GM12878 (cell line): Measurements from ENCODE around the gene PDE6G. TPM values are rescaled to one million over a fixed set of nuclear protein-coding genes. Genes with fewer than 3 reads are reported as not detected.

Experiments
- ATAC-seq: fragments of 200-7000 bp; cut with Tn5 transposase; 3 replicates; pipeline ENCODE4 v1.9.1; 2020; ENCODE audit warnings: mild to moderate bottlenecking, moderate library complexity
- BruUV-seq: library from RNA; stranded (reverse); fragments of 400-500 nt; replicated peaks from 2 replicates; lab custom pipeline; 2021; lab: Mats Ljungman, UMichigan
- CTCF ChIA-PET: fragments of 300-600 bp; sonication (Branson Sonifier 250); formaldehyde crosslinking; extraction: SDS; loops from one replicate; lab custom pipeline; 2021; ENCODE audit warnings: inconsistent platforms; lab: Yijun Ruan, JAX
- POLR2A ChIA-PET: fragments of 350-600 bp; formaldehyde crosslinking; extraction: SDS; loops from one replicate; lab custom pipeline; 2021; ENCODE audit warnings: inconsistent platforms; lab: Charles Lee
- RAD21 ChIA-PET: fragments of 300-600 bp; sonication (Branson Sonifier 250); formaldehyde crosslinking; loops from one replicate; lab custom pipeline; 2023; ENCODE audit warnings: antibody characterized with exemption; ENCODE audit not compliant: unreplicated experiment; lab: Charles Lee
- SMC1A ChIA-PET: fragments of 300-600 bp; sonication (Branson Sonifier 250); formaldehyde crosslinking; loops from one replicate; lab custom pipeline; 2023; ENCODE audit not compliant: unreplicated experiment, uncharacterized antibody; lab: Charles Lee
- DNase-seq: peaks from one replicate; pipeline ENCODE4 v3.0.0-alpha.2; 2011; ENCODE audit warnings: low read depth, low spot score
- FAIRE-seq: peaks from 3 replicates; lab custom pipeline; 2011; peaks lifted over from hg19 to GRCh38; lab: Jason Lieb, UNC
- H2AFZ ChIP-seq: 2 replicates; pipeline ENCODE4 v1.6.0; 2011; ENCODE audit warnings: low read depth, low read length, control low read depth; ENCODE audit not compliant: control insufficient read depth
- H3K27ac ChIP-seq: 2 replicates; pipeline ENCODE4 v1.5.1; 2011; ENCODE audit warnings: control low read depth; ENCODE audit not compliant: control insufficient read depth, insufficient read depth
- H3K27me3 ChIP-seq, 2 experiments: replicated peaks in 1 of 2; 2 replicates each; pipeline versions ENCODE4 v1.6.0 to v1.6.1; 2011; ENCODE audit warnings: low read length in 1 of 2; ENCODE audit not compliant: control insufficient read depth in 2 of 2, insufficient read depth in 2 of 2
- H3K36me3 ChIP-seq, 2 experiments: 2 replicates each; pipeline ENCODE4 v1.5.1; 2011; ENCODE audit warnings: low read length in 1 of 2; ENCODE audit not compliant: control insufficient read depth in 2 of 2, insufficient read depth in 2 of 2
- H3K4me1 ChIP-seq: 2 replicates; pipeline ENCODE4 v1.6.1; 2011; ENCODE audit warnings: mild to moderate bottlenecking, low read length, moderate library complexity, mixed read lengths; ENCODE audit not compliant: control insufficient read depth, insufficient read depth
- H3K4me2 ChIP-seq: 2 replicates; pipeline ENCODE4 v1.6.0; 2011; ENCODE audit warnings: control low read depth; ENCODE audit not compliant: control insufficient read depth, insufficient read depth
- H3K4me3 ChIP-seq: fragments of 200-600 bp; sonication (generic); 2 replicates; pipeline ENCODE4 v1.5.1; 2016
- H3K79me2 ChIP-seq: 2 replicates; pipeline ENCODE4 v1.6.0; 2011; ENCODE audit warnings: low read length; ENCODE audit not compliant: control insufficient read depth, insufficient read depth
- H3K9ac ChIP-seq: 2 replicates; pipeline ENCODE4 v1.8.0; 2011; ENCODE audit warnings: low read length, control low read depth, mixed read lengths; ENCODE audit not compliant: control insufficient read depth, insufficient read depth
- H3K9me3 ChIP-seq: replicated peaks from 3 replicates; pipeline ENCODE4 v1.5.1; 2011; ENCODE audit warnings: mild to moderate bottlenecking, low read length; ENCODE audit not compliant: control insufficient read depth, insufficient read depth
- H4K20me1 ChIP-seq: 2 replicates; pipeline ENCODE4 v1.6.0; 2011; ENCODE audit not compliant: control insufficient read depth, insufficient read depth
- EGR1 ChIP-seq, 2 experiments: IDR thresholded peaks; 1 replicate in 1 of 2; 2 replicates in 1 of 2; pipeline ENCODE4 v1.6.1; 2011 to 2012; ENCODE audit warnings: low read depth in 2 of 2, low read length in 2 of 2, borderline replicate concordance in 1 of 2, mild to moderate bottlenecking in 1 of 2, moderate library complexity in 1 of 2
- GABPA ChIP-seq: IDR thresholded peaks from 2 replicates; pipeline ENCODE4 v1.6.1; 2014; ENCODE audit warnings: antibody characterized with exemption, low read depth, mild to moderate bottlenecking, inconsistent platforms
- MAX ChIP-seq: IDR thresholded peaks from 2 replicates; pipeline ENCODE4 v1.6.1; 2012; ENCODE audit warnings: low read depth, low read length, improper control_type of control experiment
- NFIC ChIP-seq: IDR thresholded peaks from 2 replicates; pipeline ENCODE4 v1.6.1; 2012; ENCODE audit warnings: low read depth, mild to moderate bottlenecking, inconsistent platforms, low read length, moderate library complexity
- RAD51 ChIP-seq: fragments of 450-650 bp; IDR thresholded peaks from 2 replicates; pipeline ENCODE4 v1.6.1; 2016; ENCODE audit warnings: moderate library complexity, mild to moderate bottlenecking, inconsistent platforms
- RB1 ChIP-seq: fragments of 450-650 bp; formaldehyde crosslinking; IDR thresholded peaks from 2 replicates; pipeline ENCODE4 v1.6.1; 2017; ENCODE audit warnings: mild to moderate bottlenecking, borderline replicate concordance
- RELB ChIP-seq: fragments of 450-650 bp; IDR thresholded peaks from 2 replicates; pipeline ENCODE4 v1.6.1; 2017; ENCODE audit warnings: low read depth, mild to moderate bottlenecking, moderate library complexity
- SMAD1 ChIP-seq: fragments of 450-650 bp; IDR thresholded peaks from 2 replicates; pipeline ENCODE4 v1.6.1; 2018; ENCODE audit warnings: mild to moderate bottlenecking, low read depth; ENCODE audit not compliant: partially characterized antibody
- SRF ChIP-seq, 2 experiments: IDR thresholded peaks; 2 replicates each; pipeline ENCODE4 v1.6.1; 2011; ENCODE audit warnings: low read depth in 2 of 2, low read length in 2 of 2, mild to moderate bottlenecking in 1 of 2, moderate library complexity in 1 of 2
- STAT3 ChIP-seq: IDR thresholded peaks from 2 replicates; pipeline ENCODE4 v1.6.1; 2011; ENCODE audit warnings: low read depth, low read length, improper control_type of control experiment
- TAF1 ChIP-seq: IDR thresholded peaks from 2 replicates; pipeline ENCODE4 v1.6.1; 2011; ENCODE audit warnings: mild to moderate bottlenecking, low read depth, low read length, borderline replicate concordance
- YBX1 ChIP-seq: fragments of 450-650 bp; IDR thresholded peaks from 2 replicates; pipeline ENCODE4 v1.6.1; 2016; ENCODE audit warnings: antibody characterized with exemption
- YY1 ChIP-seq: IDR thresholded peaks from 2 replicates; pipeline ENCODE4 v1.6.1; 2011; ENCODE audit warnings: low read depth, mild to moderate bottlenecking, low read length
- ZBED1 ChIP-seq: IDR thresholded peaks from 2 replicates; pipeline ENCODE4 v1.6.1; 2016; ENCODE audit warnings: borderline replicate concordance
- ZNF592 ChIP-seq: fragments of 450-650 bp; IDR thresholded peaks from 2 replicates; pipeline ENCODE4 v1.6.1; 2017; ENCODE audit warnings: mild to moderate bottlenecking, moderate library complexity
- ZNF622 ChIP-seq: fragments of 450-650 bp; IDR thresholded peaks from 2 replicates; pipeline ENCODE4 v1.6.1; 2017; ENCODE audit warnings: mild to moderate bottlenecking, inconsistent platforms
- WGBS: methylation state at CpG from one replicate; pipeline ENCODE4 v1.1.6; 2016; ENCODE audit warnings: low lambda C conversion rate; ENCODE audit not compliant: insufficient replicate concordance, insufficient coverage; ENCODE audit errors: missing lambda C conversion rate; 5-methylcytosine and 5-hydroxymethylcytosine counted together
- in situ Hi-C: fragments of 300-500 bp; cut with MboI; formaldehyde crosslinking; loops from 9 replicates; pipeline ENCODE4 v1.14.3; 2018; ENCODE audit warnings: mixed read lengths
- intact Hi-C: fragments of 100-400 bp; cut with micrococcal nuclease; formaldehyde crosslinking; loops from one replicate; pipeline ENCODE4 v1.14.2; 2022; ENCODE audit not compliant: unreplicated experiment
- polyA plus RNA-seq, 11 experiments: library from polyadenylated mRNA; depleted of rRNA in 4 of 11; unstranded in 6 of 11; stranded (reverse) in 5 of 11; fragments of >200 nt; fragmentation: Nextera tagmentation in 4 of 11; fragmentation: Illumina TruSeq in 1 of 11; extraction: Ambion mirVana in 4 of 11; extraction: Trizol in 1 of 11; gene quantifications; 1 replicate in 1 of 11; 2 replicates in 10 of 11; pipeline versions ENCODE4 v1.2.1 to v1.2.3, GENCODE V29; 2011 to 2016; ENCODE audit warnings: inconsistent platforms in 2 of 11, missing spikeins in 2 of 11, low read depth in 1 of 11
- total RNA-seq, 4 experiments: library from RNA; depleted of rRNA in 3 of 4; stranded (reverse); fragments of >200 nt in 3 of 4; fragmentation: Illumina TruSeq in 1 of 4; extraction: Trizol in 1 of 4; gene quantifications; 2 replicates each; pipeline versions ENCODE4 v1.2.1 to v1.2.3, GENCODE V29; 2013 to 2021

PDE6G gene
- total and polyA plus RNA-seq, 10 of the 15 experiments (the other 5 are each of a cell fraction or from before 2014, with no cell fraction given), result 0.55 to 12.1 (median 4.3) TPM

DNA sequence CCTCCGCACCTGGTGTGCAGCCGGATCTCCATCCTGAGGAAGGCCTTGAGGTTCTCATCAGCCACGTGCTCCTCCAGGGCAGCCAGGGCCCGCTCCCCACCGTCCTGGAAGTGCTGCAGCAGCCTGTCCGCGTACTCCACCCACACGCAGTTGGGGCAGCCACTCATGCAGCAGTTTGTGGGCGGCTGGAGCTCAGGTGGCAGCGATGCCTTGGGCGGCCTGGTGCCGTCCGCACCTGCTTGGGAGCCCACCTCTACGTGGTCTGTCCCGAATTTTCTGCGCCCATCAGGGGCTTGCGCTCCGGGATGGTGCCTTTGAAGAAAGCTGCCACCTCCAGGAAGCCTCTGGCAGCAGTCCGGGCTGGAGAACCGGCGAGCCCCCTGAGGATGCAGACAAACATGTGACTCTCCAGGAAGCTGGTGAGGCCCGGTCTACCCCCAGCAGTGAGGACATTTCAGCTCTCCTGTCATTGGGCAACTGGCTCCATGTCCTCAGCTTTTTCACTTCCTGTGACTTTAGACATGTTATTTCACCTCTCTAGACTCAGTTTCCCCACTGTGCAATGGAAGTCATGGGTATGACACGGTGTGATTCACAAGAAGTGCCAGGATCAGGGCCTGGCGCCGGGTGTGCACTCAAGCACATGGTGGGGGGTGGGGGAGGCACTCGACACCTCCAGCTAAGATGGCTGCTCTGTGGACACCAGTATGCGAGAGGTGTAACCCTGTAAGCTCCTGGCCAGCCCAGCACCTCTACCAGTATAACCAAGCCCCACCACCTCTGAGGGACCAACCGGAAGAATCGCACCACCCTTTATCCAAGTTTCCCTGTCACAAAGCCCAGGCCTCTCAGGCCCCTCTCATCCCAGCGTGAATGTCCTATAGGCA lies 9.1 kb upstream of the PDE6G start (continued):
- peak; percentile 92 for TF ChIP-seq MAX
- TF ChIP-seq RELB, result 0 out of 2 replicates have a peak, but pooled peaks have one; percentile 34
- TF ChIP-seq SMAD1, result no peak

DNA sequence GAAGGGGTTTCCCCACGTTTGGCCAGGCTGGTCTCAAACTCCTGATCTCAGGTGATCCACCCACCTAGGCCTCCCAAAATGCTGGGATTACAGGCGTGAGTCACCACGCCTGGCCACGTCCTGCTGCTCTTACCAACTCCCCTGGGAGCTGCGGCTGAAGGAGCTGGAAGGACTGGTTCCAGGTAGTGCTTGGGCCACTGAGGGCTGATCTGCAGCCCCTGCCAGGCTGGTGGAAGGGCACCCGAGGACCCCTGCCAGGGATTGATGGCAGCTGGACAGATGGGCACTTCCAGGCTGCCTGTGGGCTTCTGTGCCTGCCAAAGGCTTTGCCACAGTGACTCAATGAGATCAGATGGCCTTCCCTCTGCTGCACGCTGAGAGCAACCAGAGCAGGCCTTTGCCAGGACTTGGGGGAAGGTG lies 7.7 kb upstream of the PDE6G start:
- H3K4me2 ChIP-seq, result no peak overlapping the region
- TF ChIP-seq SRF (IDR thresholded peaks at IDR 0.05; ENCODE audit: low read depth in 2 of 2, low read length in 2 of 2), result no peak
- TF ChIP-seq EGR1 (IDR thresholded peaks at IDR 0.05; ENCODE audit: borderline replicate concordance in 1 of 2, low read depth in 2 of 2, low read length in 2 of 2), result no peak
- no peak for TF ChIP-seq TAF1
- TF ChIP-seq NFIC, result no peak
- no peak for TF ChIP-seq YBX1
- no peak for TF ChIP-seq ZBED1
- no peak for TF ChIP-seq RB1
- no peak for TF ChIP-seq ZNF622
- no peak for TF ChIP-seq YY1
- no peak for TF ChIP-seq GABPA
- TF ChIP-seq RAD51, result no peak
- no peak for TF ChIP-seq ZNF592
- TF ChIP-seq STAT3, result no peak
- intact Hi-C loops (no loop called here), in situ Hi-C loops (no loop called here)
- ChIA-PET POLR2A (interaction anchor here (0.6 to 0.8 kb wide), 3 partner anchors 26 to 319 kb away, joined by 3 to 8 read pairs (median 7); no protein-coding TSS in a partner anchor), SMC1A (no interaction called here), CTCF (no interaction called here), RAD21 (no interaction called here)
- no peak overlapping the region for H2AFZ ChIP-seq
- no peak overlapping the region for H3K4me3 ChIP-seq
- 89% methylated on average over 7 of the region's 7 CpGs for WGBS
- FAIRE-seq (no peak), ATAC-seq (no peak), DNase-seq (no peak)
- no peaks in the 10 kb centered on the region for H3K9me3 ChIP-seq
- H3K9ac ChIP-seq, result no peak overlapping the region
- peaks cover 15% of the 10 kb centered on the region for H3K4me1 ChIP-seq
- no peaks in the 10 kb centered on the region for H3K27me3 ChIP-seq
- BruUV-seq, result no TSS peak
- H3K79me2 ChIP-seq, result peaks cover 33% of the 10 kb centered on the region
- H3K27ac ChIP-seq, result no peak overlapping the region
- peaks cover 0 to 4% of the 10 kb centered on the region in 2 experiments; a peak in 1 of 4 replicates for H3K36me3 ChIP-seq
- no peaks in the 10 kb centered on the region for H4K20me1 ChIP-seq
